ENCODE data around the gene LRRK2.

- TF ChIP-seq CTCF (IDR thresholded peaks at IDR 0.05) (no peak), POLR2AphosphoS5 (IDR thresholded peaks at IDR 0.05; ENCODE audit: low read depth, low read length) (no peak), REST (IDR thresholded peaks at IDR 0.05; ENCODE audit: insufficient read depth in 1 of 2, low read depth in 2 of 2, low read length in 1 of 2) (no peak)
Observed at GRCh38 chr12:40184493-40185302, 40.1 kb upstream of the LRRK2 start.
